ENCODE measurements around the gene EML2. TPM values are rescaled to one million over a fixed set of nuclear protein-coding genes. Genes with fewer than 3 reads are reported as not detected.

Gene EML2
- total and polyA plus RNA-seq, 2 of the 8 experiments (the other 6 are each of a cell fraction or from before 2014, with no cell fraction given), result 28.8 to 29.4 TPM

- no peak for TF ChIP-seq CTCF (IDR thresholded peaks at IDR 0.05; ENCODE audit: control extremely low read depth in 1 of 3, insufficient read depth in 1 of 3, low read depth in 1 of 3, low read length in 3 of 3)
These were observed 64.0 kb downstream of the EML2 start (continued) for GRCh38 chr19:45575216-45575615.

Data from H1 (cell line).